PC-9 (cell line): ENCODE data around the gene SPRYD7. TPM values are rescaled to one million over a fixed set of nuclear protein-coding genes. Genes with fewer than 3 reads are reported as not detected.
"Not testable (repeated sequence)": the region's sequence is repeated elsewhere in the genome, so short reads cannot be mapped to it uniquely, and the experiment has no call there.

Source experiments
- BruUV-seq: library from RNA; stranded (reverse); fragments of 400-500 nt; replicated peaks from 2 replicates; lab custom pipeline; 2021; lab: Mats Ljungman, UMichigan
- CTCF ChIA-PET: fragments of 300-600 bp; sonication (Branson Sonifier 250); formaldehyde crosslinking; loops from one replicate; lab custom pipeline; 2022; ENCODE audit warnings: antibody characterized with exemption; lab: Charles Lee
- POLR2A ChIA-PET: fragments of 300-600 bp; sonication (Branson Sonifier 250); formaldehyde crosslinking; loops from one replicate; lab custom pipeline; 2022; ENCODE audit warnings: antibody characterized with exemption; ENCODE audit not compliant: unreplicated experiment; lab: Charles Lee
- DNase-seq, 2 experiments: peaks; one replicate each; pipeline versions ENCODE4 v3.0.0 to v3.0.0-alpha.2; 2015 to 2022; ENCODE audit warnings: mixed read lengths in 1 of 2
- H2AFZ ChIP-seq: fragments of 200-600 bp; sonication (generic); 2 replicates; pipeline ENCODE4 v1.8.1; 2017; ENCODE audit warnings: antibody characterized with exemption
- H3F3A ChIP-seq: fragments of 200-600 bp; sonication (generic); 2 replicates; pipeline ENCODE4 v1.8.1; 2017; ENCODE audit warnings: antibody characterized with exemption, mild to moderate bottlenecking, low read depth; ENCODE audit not compliant: insufficient read depth
- H3K27ac ChIP-seq: fragments of 200-600 bp; sonication (generic); 2 replicates; pipeline ENCODE4 v1.6.1; 2016; ENCODE audit warnings: mixed run types
- H3K27me3 ChIP-seq: fragments of 200-600 bp; sonication (generic); 2 replicates; pipeline ENCODE4 v1.6.1; 2016; ENCODE audit warnings: low read depth, mixed run types; ENCODE audit not compliant: insufficient read depth
- H3K36me3 ChIP-seq: fragments of 200-600 bp; sonication (generic); 2 replicates; pipeline ENCODE4 v1.6.1; 2016; ENCODE audit warnings: low read depth, mixed run types
- H3K4me1 ChIP-seq: fragments of 200-600 bp; sonication (generic); replicated peaks from 2 replicates; pipeline ENCODE4 v1.6.1; 2016; ENCODE audit warnings: mixed run types; ENCODE audit not compliant: insufficient read depth
- H3K4me2 ChIP-seq: fragments of 200-600 bp; sonication (generic); 2 replicates; pipeline ENCODE4 v1.6.1; 2017; ENCODE audit warnings: mixed run types
- H3K4me3 ChIP-seq: fragments of 200-600 bp; sonication (generic); 2 replicates; pipeline ENCODE4 v1.6.1; 2016; ENCODE audit warnings: mixed run types
- H3K79me2 ChIP-seq: fragments of 200-600 bp; sonication (generic); 2 replicates; pipeline ENCODE4 v1.6.1; 2017; ENCODE audit warnings: low read depth, mixed run types
- H3K9me2 ChIP-seq: fragments of 200-600 bp; sonication (generic); 2 replicates; pipeline ENCODE4 v1.8.1; 2017; ENCODE audit warnings: mild to moderate bottlenecking; ENCODE audit not compliant: insufficient read depth
- H3K9me3 ChIP-seq: fragments of 200-600 bp; sonication (generic); 2 replicates; pipeline ENCODE4 v1.8.1; 2016; ENCODE audit warnings: low read depth; ENCODE audit not compliant: insufficient read depth
- H4K20me1 ChIP-seq: fragments of 200-600 bp; sonication (generic); 2 replicates; pipeline ENCODE4 v1.8.1; 2017; ENCODE audit not compliant: insufficient read depth
- CTCF ChIP-seq: fragments of 200-600 bp; sonication (generic); conservative IDR thresholded peaks from 2 replicates; pipeline ENCODE4 v1.6.1; 2017; ENCODE audit warnings: mixed run types, antibody characterized with exemption, mild to moderate bottlenecking, moderate library complexity
- EZH2 ChIP-seq: fragments of 200-600 bp; sonication (generic); IDR thresholded peaks from 2 replicates; pipeline ENCODE4 v1.8.0; 2017; ENCODE audit warnings: antibody characterized with exemption, low read depth
- intact Hi-C: fragments of 100-400 bp; cut with micrococcal nuclease; formaldehyde crosslinking; loops from one replicate; pipeline ENCODE4 v1.10.0; 2022; ENCODE audit not compliant: unreplicated experiment
- total RNA-seq: library from RNA; stranded (reverse); gene quantifications from 2 replicates; pipeline ENCODE4 v1.2.3, GENCODE V29; 2021

Gene SPRYD7
- total RNA-seq, 1 experiment from 2014 or later: 6.4 TPM

- H3K79me2 ChIP-seq: no peaks in the 10 kb centered on the region
- 0 out of 2 replicates have a peak, but pooled peaks cover 9% of the 10 kb centered on the region for H3F3A ChIP-seq
- ChIA-PET CTCF (interaction anchor here (0.7 kb wide), 1 partner anchor 311 kb away, joined by 4 read pairs; no protein-coding TSS in a partner anchor), POLR2A (no interaction called here)
- intact Hi-C loops: no loop called here
- H3K4me3 ChIP-seq: no peak overlapping the region
- no peaks in the 10 kb centered on the region for H3K27me3 ChIP-seq
- no TSS peak for BruUV-seq
- no peaks in the 10 kb centered on the region for H3K9me2 ChIP-seq
- no peak overlapping the region for H2AFZ ChIP-seq
- H3K27ac ChIP-seq: no peak overlapping the region
- H3K4me2 ChIP-seq: 0 out of 2 replicates have a peak overlapping the region, but pooled peaks have one; percentile 2
- 0 out of 2 replicates have a peak, but pooled peaks cover 8% of the 10 kb centered on the region for H3K4me1 ChIP-seq
- no peaks in the 10 kb centered on the region for H3K36me3 ChIP-seq
- H3K9me3 ChIP-seq: no peaks in the 10 kb centered on the region
- no peaks in the 10 kb centered on the region for H4K20me1 ChIP-seq
- DNase-seq: peak; percentile 2 to 70
- TF ChIP-seq CTCF: no peak
- no peak for TF ChIP-seq EZH2
Observed at GRCh38 chr13:49953560-49953959, 17.4 kb upstream of the SPRYD7 start.

GRCh38 chr13:49951754-49952535 is 15.8 kb upstream of the SPRYD7 start:
- TF ChIP-seq CTCF (no peak), EZH2 (no peak)
- no peaks in the 10 kb centered on the region for H4K20me1 ChIP-seq
- DNase-seq: no peak
- H3K4me2 ChIP-seq: no peak overlapping the region
- POLR2A ChIA-PET: no interaction called here
- no peaks in the 10 kb centered on the region for H3K9me3 ChIP-seq
- 0 out of 2 replicates have a peak, but pooled peaks cover 9% of the 10 kb centered on the region for H3F3A ChIP-seq
- no TSS peak for BruUV-seq
- H3K79me2 ChIP-seq: no peaks in the 10 kb centered on the region
- no peak overlapping the region for H2AFZ ChIP-seq
- no peaks in the 10 kb centered on the region for H3K27me3 ChIP-seq
- H3K27ac ChIP-seq: no peak overlapping the region
- CTCF ChIA-PET: no interaction called here
- H3K36me3 ChIP-seq: no peaks in the 10 kb centered on the region
- H3K4me3 ChIP-seq: no peak overlapping the region
- intact Hi-C loops: no loop called here
- H3K9me2 ChIP-seq: no peaks in the 10 kb centered on the region
- H3K4me1 ChIP-seq: 0 out of 2 replicates have a peak, but pooled peaks cover 8% of the 10 kb centered on the region

GRCh38 chr13:49948777-49949270 is 12.7 kb upstream of the SPRYD7 start:
- DNase-seq, BruUV-seq, CTCF ChIA-PET: not testable (repeated sequence)

More at GRCh38 chr13:49948777-49949270, 12.7 kb upstream of the SPRYD7 start:
- POLR2A ChIA-PET, intact Hi-C loops, H3K27ac ChIP-seq, H3K4me1 ChIP-seq, H4K20me1 ChIP-seq, H3K4me2 ChIP-seq, H2AFZ ChIP-seq, H3K9me3 ChIP-seq, H3K9me2 ChIP-seq, H3K4me3 ChIP-seq, H3K36me3 ChIP-seq, H3K79me2 ChIP-seq, H3F3A ChIP-seq, H3K27me3 ChIP-seq: not testable (repeated sequence)
